Measurements from ENCODE around the gene ADPRH. TPM values are rescaled to one million over a fixed set of nuclear protein-coding genes. Genes with fewer than 3 reads are reported as not detected.

The ADPRH gene
- total RNA-seq, 2 donors from 2014 or later = 7.8 to 11.8 TPM

GRCh38 chr3:119632829-119633228, 53.5 kb downstream of the ADPRH start:
- no peak overlapping the region for H3K27ac ChIP-seq (ENCODE audit: low read depth, low read length)
- Mint-ChIP-seq H3K9me3 (no peaks in the 10 kb centered on the region), H3K27ac (no peak overlapping the region), H3K36me3 (ENCODE audit: low read depth) (no peaks in the 10 kb centered on the region), H3K27me3 (ENCODE audit: insufficient read depth) (peaks cover 4% of the 10 kb centered on the region), H3K4me3 (no peak overlapping the region), H3K4me1 (peaks cover 2% of the 10 kb centered on the region)
- H3K9me3 ChIP-seq (ENCODE audit: control insufficient read depth, low read length) = no peaks in the 10 kb centered on the region
- no peaks in the 10 kb centered on the region for H3K27me3 ChIP-seq (ENCODE audit: control insufficient read depth, insufficient read depth, low read length, poor library complexity, severe bottlenecking)
- no peak overlapping the region for H3K9ac ChIP-seq (ENCODE audit: extremely low read depth, low read length, poor library complexity, severe bottlenecking)
- WGBS, 2 experiments (ENCODE audit: insufficient coverage in 1 of 2, insufficient read length in 1 of 2) = 65 to 75% methylated on average over 4 of the region's 4 CpGs
- TF ChIP-seq CTCF (conservative IDR thresholded peaks at IDR 0.05) = no peak
- DNase-seq = no peak
- no peak overlapping the region for H3K4me3 ChIP-seq (ENCODE audit: low read length)
- H3K4me1 ChIP-seq (ENCODE audit: control insufficient read depth, insufficient read depth, low read length) = no peaks in the 10 kb centered on the region
- H3K36me3 ChIP-seq (ENCODE audit: control insufficient read depth, insufficient read depth, low read length) = no peaks in the 10 kb centered on the region

GRCh38 chr3:119635719-119636118, 56.4 kb downstream of the ADPRH start:
- Histone ChIP-seq H3K27me3 (ENCODE audit: control insufficient read depth, insufficient read depth, low read length, poor library complexity, severe bottlenecking) (no peaks in the 10 kb centered on the region), H3K9me3 (ENCODE audit: control insufficient read depth, low read length) (no peaks in the 10 kb centered on the region), H3K9ac (ENCODE audit: extremely low read depth, low read length, poor library complexity, severe bottlenecking) (no peak overlapping the region), H3K4me3 (ENCODE audit: low read length) (no peak overlapping the region), H3K4me1 (ENCODE audit: control insufficient read depth, insufficient read depth, low read length) (peaks cover 3% of the 10 kb centered on the region), H3K27ac (ENCODE audit: low read depth, low read length) (no peak overlapping the region), H3K36me3 (ENCODE audit: control insufficient read depth, insufficient read depth, low read length) (no peaks in the 10 kb centered on the region)
- Mint-ChIP-seq H3K4me3 (no peak overlapping the region), H3K36me3 (ENCODE audit: low read depth) (no peaks in the 10 kb centered on the region), H3K4me1 (peaks cover 11% of the 10 kb centered on the region), H3K27ac (no peak overlapping the region), H3K27me3 (ENCODE audit: insufficient read depth) (no peaks in the 10 kb centered on the region), H3K9me3 (no peaks in the 10 kb centered on the region)
- peak; percentile 51 for TF ChIP-seq CTCF (conservative IDR thresholded peaks at IDR 0.05)
- WGBS, 2 experiments (ENCODE audit: insufficient coverage in 1 of 2, insufficient read length in 1 of 2) = 93 to 95% methylated on average over 8 to 10 of the region's 10 CpGs
- DNase-seq = no peak

GRCh38 chr3:119636249-119636648, 57.0 kb downstream of the ADPRH start:
- TF ChIP-seq CTCF (conservative IDR thresholded peaks at IDR 0.05) = no peak
- Mint-ChIP-seq H3K4me1 (peaks cover 11% of the 10 kb centered on the region), H3K9me3 (no peaks in the 10 kb centered on the region), H3K4me3 (no peak overlapping the region), H3K27ac (no peak overlapping the region), H3K27me3 (ENCODE audit: insufficient read depth) (no peaks in the 10 kb centered on the region), H3K36me3 (ENCODE audit: low read depth) (no peaks in the 10 kb centered on the region)
- no peak for DNase-seq
- no peaks in the 10 kb centered on the region for H3K27me3 ChIP-seq (ENCODE audit: control insufficient read depth, insufficient read depth, low read length, poor library complexity, severe bottlenecking)
- H3K9me3 ChIP-seq (ENCODE audit: control insufficient read depth, low read length) = no peaks in the 10 kb centered on the region
- no peak overlapping the region for H3K4me3 ChIP-seq (ENCODE audit: low read length)
- H3K4me1 ChIP-seq (ENCODE audit: control insufficient read depth, insufficient read depth, low read length) = peaks cover 3% of the 10 kb centered on the region
- no peaks in the 10 kb centered on the region for H3K36me3 ChIP-seq (ENCODE audit: control insufficient read depth, insufficient read depth, low read length)
- no peak overlapping the region for H3K9ac ChIP-seq (ENCODE audit: extremely low read depth, low read length, poor library complexity, severe bottlenecking)
- WGBS, 2 experiments (ENCODE audit: insufficient coverage in 1 of 2, insufficient read length in 1 of 2) = 88 to 100% methylated on average over 1 of the region's 1 CpG
- no peak overlapping the region for H3K27ac ChIP-seq (ENCODE audit: low read depth, low read length)

Data from endodermal cell (in vitro differentiated cells).